Measurements from ENCODE around the gene ZNF135. TPM values are rescaled to one million over a fixed set of nuclear protein-coding genes. Genes with fewer than 3 reads are reported as not detected.

The ZNF135 gene
- total RNA-seq, 1 experiment from 2014 or later = not detected

- TF ChIP-seq, protein P1, sequence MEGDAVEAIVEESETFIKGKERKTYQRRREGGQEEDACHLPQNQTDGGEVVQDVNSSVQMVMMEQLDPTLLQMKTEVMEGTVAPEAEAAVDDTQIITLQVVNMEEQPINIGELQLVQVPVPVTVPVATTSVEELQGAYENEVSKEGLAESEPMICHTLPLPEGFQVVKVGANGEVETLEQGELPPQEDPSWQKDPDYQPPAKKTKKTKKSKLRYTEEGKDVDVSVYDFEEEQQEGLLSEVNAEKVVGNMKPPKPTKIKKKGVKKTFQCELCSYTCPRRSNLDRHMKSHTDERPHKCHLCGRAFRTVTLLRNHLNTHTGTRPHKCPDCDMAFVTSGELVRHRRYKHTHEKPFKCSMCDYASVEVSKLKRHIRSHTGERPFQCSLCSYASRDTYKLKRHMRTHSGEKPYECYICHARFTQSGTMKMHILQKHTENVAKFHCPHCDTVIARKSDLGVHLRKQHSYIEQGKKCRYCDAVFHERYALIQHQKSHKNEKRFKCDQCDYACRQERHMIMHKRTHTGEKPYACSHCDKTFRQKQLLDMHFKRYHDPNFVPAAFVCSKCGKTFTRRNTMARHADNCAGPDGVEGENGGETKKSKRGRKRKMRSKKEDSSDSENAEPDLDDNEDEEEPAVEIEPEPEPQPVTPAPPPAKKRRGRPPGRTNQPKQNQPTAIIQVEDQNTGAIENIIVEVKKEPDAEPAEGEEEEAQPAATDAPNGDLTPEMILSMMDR (IDR thresholded peaks at IDR 0.05; ENCODE audit: unreplicated experiment) = no peak
- no peak for DNase-seq
- H3K4me1 Mint-ChIP-seq (ENCODE audit: low read depth, unreplicated experiment) = no peaks in the 10 kb centered on the region
- H3K9me3 Mint-ChIP-seq (ENCODE audit: low read depth, unreplicated experiment) = peaks cover 17% of the 10 kb centered on the region
- intact Hi-C loops (cut with micrococcal nuclease; ENCODE audit: unreplicated experiment) = no loop called here
- no peaks in the 10 kb centered on the region for H3K27me3 Mint-ChIP-seq (ENCODE audit: unreplicated experiment)
- no peak overlapping the region for H3K27ac Mint-ChIP-seq (ENCODE audit: unreplicated experiment)
- H3K4me3 Mint-ChIP-seq (ENCODE audit: low read depth, unreplicated experiment) = no peak overlapping the region
- no TSS peak for BruUV-seq (replicated peaks)
- CTCF ChIA-PET = no interaction called here
- H3K36me3 Mint-ChIP-seq (ENCODE audit: insufficient read depth, unreplicated experiment) = peaks cover 5% of the 10 kb centered on the region
These were observed 21.0 kb upstream of the ZNF135 start for GRCh38 chr19:58037927-58038687.

DNA sequence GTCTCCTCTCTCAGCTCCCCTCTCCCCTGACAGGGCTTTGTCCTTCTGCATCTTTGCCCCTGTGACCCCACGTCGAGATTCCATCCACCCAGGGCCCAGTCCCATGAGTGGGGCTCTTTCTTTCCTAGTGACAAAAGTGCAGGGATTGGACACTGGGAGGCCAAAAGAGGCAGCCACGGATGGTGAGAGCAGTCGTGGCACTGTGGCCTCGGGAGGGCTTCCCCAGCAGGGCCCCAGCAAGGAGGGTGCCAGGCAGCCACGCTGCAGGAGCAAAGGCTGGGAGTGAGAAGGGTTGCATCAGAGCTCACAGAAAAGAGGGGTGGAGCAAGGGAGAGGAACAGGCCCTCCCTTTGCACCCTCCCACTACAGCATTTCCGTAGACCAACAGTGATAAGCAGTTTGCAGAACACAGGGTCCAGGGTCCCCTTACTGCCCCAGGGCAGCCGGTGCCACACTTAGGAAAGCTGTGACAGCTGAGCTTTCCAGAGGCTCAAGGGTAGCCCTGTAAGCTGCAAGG, 20.3 kb upstream of the ZNF135 start:
- DNase-seq = no peak
- intact Hi-C loops (cut with micrococcal nuclease; ENCODE audit: unreplicated experiment) = no loop called here
- Mint-ChIP-seq H3K4me1 (ENCODE audit: low read depth, unreplicated experiment) (no peaks in the 10 kb centered on the region), H3K9me3 (ENCODE audit: low read depth, unreplicated experiment) (peaks cover 17% of the 10 kb centered on the region), H3K27ac (ENCODE audit: unreplicated experiment) (no peak overlapping the region), H3K27me3 (ENCODE audit: unreplicated experiment) (no peaks in the 10 kb centered on the region), H3K36me3 (ENCODE audit: insufficient read depth, unreplicated experiment) (peaks cover 5% of the 10 kb centered on the region), H3K4me3 (ENCODE audit: low read depth, unreplicated experiment) (no peak overlapping the region)
- no TSS peak for BruUV-seq (replicated peaks)
- TF ChIP-seq, protein P1 (IDR thresholded peaks at IDR 0.05; ENCODE audit: unreplicated experiment) = no peak
- CTCF ChIA-PET = no interaction called here

- H3K27ac Mint-ChIP-seq (ENCODE audit: unreplicated experiment) = no peak overlapping the region
- BruUV-seq (replicated peaks) = no TSS peak
- H3K36me3 Mint-ChIP-seq (ENCODE audit: insufficient read depth, unreplicated experiment) = peaks cover 5% of the 10 kb centered on the region
- intact Hi-C loops (cut with micrococcal nuclease; ENCODE audit: unreplicated experiment) = no loop called here
- no peaks in the 10 kb centered on the region for H3K27me3 Mint-ChIP-seq (ENCODE audit: unreplicated experiment)
- no peaks in the 10 kb centered on the region for H3K4me1 Mint-ChIP-seq (ENCODE audit: low read depth, unreplicated experiment)
- TF ChIP-seq, protein P1 (IDR thresholded peaks at IDR 0.05; ENCODE audit: unreplicated experiment) = no peak
- H3K9me3 Mint-ChIP-seq (ENCODE audit: low read depth, unreplicated experiment) = peaks cover 13% of the 10 kb centered on the region
- CTCF ChIA-PET = no interaction called here
- no peak overlapping the region for H3K4me3 Mint-ChIP-seq (ENCODE audit: low read depth, unreplicated experiment)
- DNase-seq = no peak
These were observed 18.1 kb upstream of the ZNF135 start for GRCh38 chr19:58040751-58041525.

DNA sequence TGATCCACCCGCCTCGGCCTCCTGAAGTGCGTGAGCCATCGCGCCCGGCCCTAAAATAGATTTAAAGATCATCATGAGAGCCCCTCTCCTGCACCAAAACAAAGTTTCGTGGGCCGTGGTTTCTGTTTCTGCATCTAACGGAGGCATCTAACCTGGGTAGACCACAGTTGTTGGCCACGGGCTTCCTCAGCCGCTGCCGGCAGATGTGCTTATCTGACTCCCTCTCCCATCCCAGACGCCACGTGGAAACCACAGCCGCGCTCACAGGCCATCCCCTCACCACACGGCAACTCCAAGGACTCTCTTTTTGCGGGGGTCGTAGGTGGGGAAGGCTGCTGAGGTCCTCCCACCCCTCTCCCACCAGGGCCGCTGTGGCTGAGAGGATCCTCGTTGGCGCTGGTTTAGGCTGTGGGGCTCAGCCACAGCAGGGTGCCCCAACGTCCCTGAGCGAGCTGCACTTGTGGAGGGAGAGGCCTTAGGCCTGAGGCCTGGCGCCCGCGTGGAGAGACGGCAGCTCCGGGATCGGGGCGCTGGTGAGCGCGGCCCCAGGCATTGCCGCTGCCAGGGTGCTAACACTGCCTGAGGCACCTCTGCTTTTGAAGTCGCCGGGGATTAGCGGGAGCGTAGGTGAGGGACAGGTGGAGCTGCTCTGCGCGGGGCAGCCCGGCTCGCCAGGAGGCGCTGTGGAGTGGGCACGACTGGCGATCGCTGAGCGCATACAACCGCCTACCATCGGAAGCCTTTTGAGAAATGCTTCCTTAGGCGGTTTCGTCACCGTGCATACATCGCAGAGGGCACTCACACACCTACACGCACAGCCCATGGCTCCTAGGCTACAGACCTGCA, 16.4 kb upstream of the ZNF135 start:
- no TSS peak for BruUV-seq (replicated peaks)
- TF ChIP-seq, protein P1 (IDR thresholded peaks at IDR 0.05; ENCODE audit: unreplicated experiment) = no peak
- no peaks in the 10 kb centered on the region for H3K27me3 Mint-ChIP-seq (ENCODE audit: unreplicated experiment)
- no peak for DNase-seq
- no peaks in the 10 kb centered on the region for H3K4me1 Mint-ChIP-seq (ENCODE audit: low read depth, unreplicated experiment)
- H3K4me3 Mint-ChIP-seq (ENCODE audit: low read depth, unreplicated experiment) = no peak overlapping the region
- H3K9me3 Mint-ChIP-seq (ENCODE audit: low read depth, unreplicated experiment) = peaks cover 12% of the 10 kb centered on the region
- intact Hi-C loops (cut with micrococcal nuclease; ENCODE audit: unreplicated experiment) = no loop called here
- H3K36me3 Mint-ChIP-seq (ENCODE audit: insufficient read depth, unreplicated experiment) = peaks cover 5% of the 10 kb centered on the region
- H3K27ac Mint-ChIP-seq (ENCODE audit: unreplicated experiment) = no peak overlapping the region
- CTCF ChIA-PET = no interaction called here
